GM21447 (cell line): ENCODE measurements around the gene SLC24A3.

Experiments used
- ATAC-seq: cut with Tn5 transposase; IDR thresholded peaks from one replicate; pipeline ENCODE4 v1.9.1; 2021; ENCODE audit not compliant: unreplicated experiment

SLC24A3 gene

GRCh38 chr20:19301142-19301541 lies 88.7 kb downstream of the SLC24A3 start:
- ATAC-seq: no peak

GRCh38 chr20:19301843-19302242 lies 89.4 kb downstream of the SLC24A3 start:
- no peak for ATAC-seq

- no peak for ATAC-seq
Measured at GRCh38 chr20:19302714-19303113, 90.3 kb downstream of the SLC24A3 start.

- ATAC-seq: no peak
Measured at GRCh38 chr20:19304389-19304788, 91.9 kb downstream of the SLC24A3 start.

GRCh38 chr20:19304886-19305415 lies 92.5 kb downstream of the SLC24A3 start:
- no peak for ATAC-seq

- no peak for ATAC-seq
Measured at GRCh38 chr20:19308146-19308545, 95.7 kb downstream of the SLC24A3 start.

GRCh38 chr20:19310541-19310940 lies 98.1 kb downstream of the SLC24A3 start:
- no peak for ATAC-seq

- ATAC-seq: no peak
Measured at GRCh38 chr20:19313342-19314069, 101.1 kb downstream of the SLC24A3 start.

GRCh38 chr20:19314621-19315020 lies 102.2 kb downstream of the SLC24A3 start:
- no peak for ATAC-seq

- ATAC-seq: no peak
Measured at GRCh38 chr20:19317237-19318069, 105.0 kb downstream of the SLC24A3 start.

- ATAC-seq: no peak
Measured at GRCh38 chr20:19318610-19319009, 106.2 kb downstream of the SLC24A3 start.

- ATAC-seq: no peak
Measured at GRCh38 chr20:19320005-19320404, 107.6 kb downstream of the SLC24A3 start.

GRCh38 chr20:19321176-19321575 lies 108.7 kb downstream of the SLC24A3 start:
- ATAC-seq: no peak

- ATAC-seq: no peak
Measured at GRCh38 chr20:19322061-19322985, 109.9 kb downstream of the SLC24A3 start.

- ATAC-seq: no peak
Measured at GRCh38 chr20:19327401-19327800, 115.0 kb downstream of the SLC24A3 start.

- no peak for ATAC-seq
Measured at GRCh38 chr20:19328676-19329075, 116.2 kb downstream of the SLC24A3 start.

GRCh38 chr20:19330038-19330437 lies 117.6 kb downstream of the SLC24A3 start:
- ATAC-seq: no peak

GRCh38 chr20:19330731-19331130 lies 118.3 kb downstream of the SLC24A3 start:
- ATAC-seq: no peak

- no peak for ATAC-seq
Measured at GRCh38 chr20:19333563-19333962, 121.1 kb downstream of the SLC24A3 start.

- no peak for ATAC-seq
Measured at GRCh38 chr20:19335341-19335740, 122.9 kb downstream of the SLC24A3 start.

- no peak for ATAC-seq
Measured at GRCh38 chr20:19335916-19336315, 123.5 kb downstream of the SLC24A3 start.
